OCI-LY1 (cell line): ENCODE measurements around the gene KIFBP.

Experiments
- H2AFZ ChIP-seq: fragments of 200-600 bp; sonication (generic), shearing (Covaris generic); 2 replicates; pipeline ENCODE4 v1.6.0; 2014; ENCODE audit warnings: antibody characterized with exemption, mild to moderate bottlenecking, low read length
- H3F3A ChIP-seq: fragments of 200-600 bp; sonication (generic), shearing (Covaris generic); 2 replicates; pipeline ENCODE4 v1.6.0; 2014; ENCODE audit warnings: mild to moderate bottlenecking, antibody characterized with exemption, low read length, moderate library complexity; ENCODE audit not compliant: insufficient read depth
- H3K27ac ChIP-seq: fragments of 200-600 bp; sonication (generic); 2 replicates; pipeline ENCODE4 v1.5.1; 2014; ENCODE audit warnings: low read length, mixed run types, mild to moderate bottlenecking, low read depth; ENCODE audit not compliant: poor library complexity, severe bottlenecking
- H3K27me3 ChIP-seq: fragments of 200-600 bp; sonication (generic); 2 replicates; pipeline ENCODE4 v1.6.0; 2014; ENCODE audit warnings: antibody characterized with exemption, mild to moderate bottlenecking, low read length, moderate library complexity; ENCODE audit not compliant: insufficient read depth
- H3K36me3 ChIP-seq: fragments of 200-600 bp; sonication (generic); 2 replicates; pipeline ENCODE4 v1.6.1; 2014; ENCODE audit warnings: mild to moderate bottlenecking, antibody characterized with exemption, low read length, moderate library complexity, mixed read lengths; ENCODE audit not compliant: insufficient read depth
- H3K4me1 ChIP-seq: fragments of 200-600 bp; sonication (generic); 2 replicates; pipeline ENCODE4 v1.5.1; 2014; ENCODE audit warnings: mild to moderate bottlenecking, low read length, moderate library complexity; ENCODE audit not compliant: insufficient read depth, severe bottlenecking
- H3K4me2 ChIP-seq: fragments of 200-600 bp; sonication (generic), shearing (Covaris generic); 2 replicates; pipeline ENCODE4 v1.6.1; 2014; ENCODE audit warnings: low read length
- H3K4me3 ChIP-seq: fragments of 200-600 bp; sonication (generic); 2 replicates; pipeline ENCODE4 v1.5.1; 2014; ENCODE audit warnings: low read length, low read depth, mild to moderate bottlenecking, mixed read lengths; ENCODE audit not compliant: poor library complexity, severe bottlenecking
- H3K79me2 ChIP-seq: fragments of 200-600 bp; shearing (Covaris generic); 2 replicates; pipeline ENCODE4 v1.6.1; 2016; ENCODE audit warnings: mixed run types, low read length, mixed read lengths; ENCODE audit not compliant: insufficient read depth
- H3K9ac ChIP-seq: fragments of 200-600 bp; sonication (generic), shearing (Covaris generic); 2 replicates; pipeline ENCODE4 v1.6.1; 2014; ENCODE audit warnings: mild to moderate bottlenecking, low read length, mixed read lengths
- H3K9me2 ChIP-seq: fragments of 200-600 bp; sonication (generic), shearing (Covaris generic); 2 replicates; pipeline ENCODE4 v1.6.1; 2014; ENCODE audit warnings: low read depth, mild to moderate bottlenecking, low read length, mixed read lengths
- H3K9me3 ChIP-seq: fragments of 200-600 bp; shearing (Covaris generic); 2 replicates; pipeline ENCODE4 v1.6.1; 2014; ENCODE audit warnings: low read length, mixed read lengths
- H4K20me1 ChIP-seq: fragments of 200-600 bp; sonication (generic), shearing (Covaris generic); 2 replicates; pipeline ENCODE4 v1.6.0; 2016; ENCODE audit warnings: mild to moderate bottlenecking, low read length; ENCODE audit not compliant: insufficient read depth
- CTCF ChIP-seq: fragments of 200-600 bp; sonication (generic), shearing (Covaris generic); IDR thresholded peaks from 2 replicates; pipeline ENCODE4 v1.5.1; 2017; ENCODE audit warnings: mild to moderate bottlenecking, antibody characterized with exemption, low read length, moderate library complexity, mixed read lengths
- EZH2 ChIP-seq: fragments of 200-600 bp; sonication (generic), shearing (Covaris generic); IDR thresholded peaks from 2 replicates; pipeline ENCODE4 v1.8.0; 2017; ENCODE audit warnings: borderline replicate concordance, mixed run types, mild to moderate bottlenecking, antibody characterized with exemption, low read length, moderate library complexity, mixed read lengths

The KIFBP gene

GRCh38 chr10:69060127-69060798 is 71.7 kb downstream of the KIFBP start:
- H3K36me3 ChIP-seq, result no peaks in the 10 kb centered on the region
- H3K9me3 ChIP-seq, result no peaks in the 10 kb centered on the region
- H3K4me2 ChIP-seq, result no peak overlapping the region
- peaks cover 4% of the 10 kb centered on the region; the same call in 1 of the 2 replicates for H3K27me3 ChIP-seq
- no peaks in the 10 kb centered on the region for H3K9me2 ChIP-seq
- H3K79me2 ChIP-seq, result no peaks in the 10 kb centered on the region
- H3K4me3 ChIP-seq, result no peak overlapping the region
- no peak overlapping the region for H3K27ac ChIP-seq
- H4K20me1 ChIP-seq, result no peaks in the 10 kb centered on the region
- no peaks in the 10 kb centered on the region for H3F3A ChIP-seq
- H3K4me1 ChIP-seq, result peaks cover 30% of the 10 kb centered on the region
- no peak overlapping the region for H3K9ac ChIP-seq
- TF ChIP-seq CTCF, result no peak
- no peak for TF ChIP-seq EZH2
- no peak overlapping the region for H2AFZ ChIP-seq

- Histone ChIP-seq H3K27ac (no peak overlapping the region), H4K20me1 (no peaks in the 10 kb centered on the region), H3K27me3 (peaks cover 4% of the 10 kb centered on the region; the same call in 1 of the 2 replicates), H3K9me2 (no peaks in the 10 kb centered on the region), H3K4me3 (peak overlapping the region; percentile 19), H3K9ac (peak overlapping the region; percentile 2; the same call in 1 of the 2 replicates), H3K4me2 (peak overlapping the region; percentile 63), H3K9me3 (no peaks in the 10 kb centered on the region), H3K79me2 (no peaks in the 10 kb centered on the region), H3K36me3 (no peaks in the 10 kb centered on the region), H3F3A (no peaks in the 10 kb centered on the region), H3K4me1 (peaks cover 25% of the 10 kb centered on the region), H2AFZ (0 out of 2 replicates have a peak overlapping the region, but pooled peaks have one; percentile 3)
- TF ChIP-seq CTCF (no peak), EZH2 (no peak)
Measured at GRCh38 chr10:69061305-69062161, 72.9 kb downstream of the KIFBP start.

GRCh38 chr10:69062901-69063300 is 74.3 kb downstream of the KIFBP start:
- H2AFZ ChIP-seq, result no peak overlapping the region
- H3K4me1 ChIP-seq, result peaks cover 11% of the 10 kb centered on the region
- H3K27ac ChIP-seq, result no peak overlapping the region

More at GRCh38 chr10:69062901-69063300, 74.3 kb downstream of the KIFBP start:
- H3K9ac ChIP-seq, result no peak overlapping the region
- H3F3A ChIP-seq, result no peaks in the 10 kb centered on the region
- H3K4me3 ChIP-seq, result no peak overlapping the region
- no peaks in the 10 kb centered on the region for H3K36me3 ChIP-seq
- no peaks in the 10 kb centered on the region for H3K79me2 ChIP-seq
- H3K9me3 ChIP-seq, result no peaks in the 10 kb centered on the region
- no peaks in the 10 kb centered on the region for H3K9me2 ChIP-seq
- H3K27me3 ChIP-seq, result peaks cover 4% of the 10 kb centered on the region; the same call in 1 of the 2 replicates
- TF ChIP-seq CTCF (no peak), EZH2 (no peak)
- H4K20me1 ChIP-seq, result no peaks in the 10 kb centered on the region
- no peak overlapping the region for H3K4me2 ChIP-seq
